Measurements from ENCODE around the gene GAPT.

GRCh38 chr5:58505502-58505901 is 14.3 kb downstream of the GAPT start:
- TF ChIP-seq, protein P1, sequence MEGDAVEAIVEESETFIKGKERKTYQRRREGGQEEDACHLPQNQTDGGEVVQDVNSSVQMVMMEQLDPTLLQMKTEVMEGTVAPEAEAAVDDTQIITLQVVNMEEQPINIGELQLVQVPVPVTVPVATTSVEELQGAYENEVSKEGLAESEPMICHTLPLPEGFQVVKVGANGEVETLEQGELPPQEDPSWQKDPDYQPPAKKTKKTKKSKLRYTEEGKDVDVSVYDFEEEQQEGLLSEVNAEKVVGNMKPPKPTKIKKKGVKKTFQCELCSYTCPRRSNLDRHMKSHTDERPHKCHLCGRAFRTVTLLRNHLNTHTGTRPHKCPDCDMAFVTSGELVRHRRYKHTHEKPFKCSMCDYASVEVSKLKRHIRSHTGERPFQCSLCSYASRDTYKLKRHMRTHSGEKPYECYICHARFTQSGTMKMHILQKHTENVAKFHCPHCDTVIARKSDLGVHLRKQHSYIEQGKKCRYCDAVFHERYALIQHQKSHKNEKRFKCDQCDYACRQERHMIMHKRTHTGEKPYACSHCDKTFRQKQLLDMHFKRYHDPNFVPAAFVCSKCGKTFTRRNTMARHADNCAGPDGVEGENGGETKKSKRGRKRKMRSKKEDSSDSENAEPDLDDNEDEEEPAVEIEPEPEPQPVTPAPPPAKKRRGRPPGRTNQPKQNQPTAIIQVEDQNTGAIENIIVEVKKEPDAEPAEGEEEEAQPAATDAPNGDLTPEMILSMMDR (conservative IDR thresholded peaks at IDR 0.05; ENCODE audit: low read length) = no peak
- TF ChIP-seq EZH2phosphoT487 (IDR thresholded peaks at IDR 0.05; ENCODE audit: borderline replicate concordance, low read depth, low read length) = no peak
